Measurements from ENCODE around the gene UBE3B.

GRCh38 chr12:109572506-109572845 lies 95.0 kb downstream of the UBE3B start:
- TF ChIP-seq CTCF (conservative IDR thresholded peaks at IDR 0.05 in 1 of 2, IDR thresholded peaks at IDR 0.05 in 1 of 2; ENCODE audit: low read depth in 1 of 2, low read length in 2 of 2) (no peak), EZH2 (IDR thresholded peaks at IDR 0.05; ENCODE audit: low read length, missing control alignments) (no peak)

Measured in fibroblast of lung (primary cell).